ENCODE measurements around the gene HIC1.

HIC1 gene

GRCh38 chr17:2094891-2095535 is 40.1 kb downstream of the HIC1 start:
- FAIRE-seq (no peak), DNase-seq (ENCODE audit: insufficient read length, low spot score) (no peak)

- FAIRE-seq (no peak), DNase-seq (ENCODE audit: insufficient read length, low spot score) (no peak)
Observed at GRCh38 chr17:2095536-2095910, 40.6 kb downstream of the HIC1 start.

GRCh38 chr17:2101448-2102257 is 46.8 kb downstream of the HIC1 start:
- peak; percentile 61 for FAIRE-seq
- no peak for DNase-seq (ENCODE audit: insufficient read length, low spot score)

GRCh38 chr17:2102931-2103809 is 48.3 kb downstream of the HIC1 start:
- FAIRE-seq (no peak), DNase-seq (ENCODE audit: insufficient read length, low spot score) (no peak)

GRCh38 chr17:2105663-2106062 is 50.8 kb downstream of the HIC1 start:
- DNase-seq (ENCODE audit: insufficient read length, low spot score) (no peak), FAIRE-seq (peak; percentile 57)

- no peak for DNase-seq (ENCODE audit: insufficient read length, low spot score)
- FAIRE-seq = no peak
Observed at GRCh38 chr17:2106308-2106955, 51.5 kb downstream of the HIC1 start.

- DNase-seq (ENCODE audit: insufficient read length, low spot score) = no peak
- no peak for FAIRE-seq
Observed at GRCh38 chr17:2107050-2107449, 52.1 kb downstream of the HIC1 start.

GRCh38 chr17:2107506-2107905 is 52.6 kb downstream of the HIC1 start:
- DNase-seq (ENCODE audit: insufficient read length, low spot score) = no peak
- FAIRE-seq = peak; percentile 47

- no peak for DNase-seq (ENCODE audit: insufficient read length, low spot score)
- FAIRE-seq = no peak
Observed at GRCh38 chr17:2108170-2108569, 53.3 kb downstream of the HIC1 start.

- no peak for FAIRE-seq
- DNase-seq (ENCODE audit: insufficient read length, low spot score) = no peak
Observed at GRCh38 chr17:2110436-2110835, 55.5 kb downstream of the HIC1 start.

GRCh38 chr17:2111691-2112090 is 56.8 kb downstream of the HIC1 start:
- FAIRE-seq = no peak
- DNase-seq (ENCODE audit: insufficient read length, low spot score) = no peak

Data from GM19239 (cell line).